GM21390 (cell line): ENCODE results near the gene ZMAT3.
"Not testable (repeated sequence)": the region's sequence is repeated elsewhere in the genome, so short reads cannot be mapped to it uniquely, and the experiment has no call there.

Experiments used
- ATAC-seq: cut with Tn5 transposase; IDR thresholded peaks from one replicate; pipeline ENCODE4 v1.9.1; 2021; ENCODE audit not compliant: unreplicated experiment

The ZMAT3 gene

GRCh38 chr3:179069762-179070390, 1.7 kb downstream of the ZMAT3 start:
- ATAC-seq: no peak

GRCh38 chr3:179068779-179069530, 2.7 kb downstream of the ZMAT3 start:
- ATAC-seq: no peak

- ATAC-seq: no peak
Measured at GRCh38 chr3:179067839-179068238, 3.8 kb downstream of the ZMAT3 start.

GRCh38 chr3:179067291-179067690, 4.3 kb downstream of the ZMAT3 start:
- no peak for ATAC-seq

- no peak for ATAC-seq
Measured at GRCh38 chr3:179063945-179064560, 7.6 kb downstream of the ZMAT3 start.

- ATAC-seq: no peak
Measured at GRCh38 chr3:179056326-179056725, 15.3 kb downstream of the ZMAT3 start.

GRCh38 chr3:179054565-179054964, 17.0 kb downstream of the ZMAT3 start:
- not testable (repeated sequence) for ATAC-seq

GRCh38 chr3:179046497-179047353, 24.9 kb downstream of the ZMAT3 start:
- ATAC-seq: peak; percentile 78

GRCh38 chr3:179045719-179046402, 25.7 kb downstream of the ZMAT3 start:
- peak; percentile 61 for ATAC-seq

- not testable (repeated sequence) for ATAC-seq
Measured at GRCh38 chr3:179038899-179039251, 32.7 kb downstream of the ZMAT3 start.

GRCh38 chr3:179038216-179038898, 33.3 kb downstream of the ZMAT3 start:
- ATAC-seq: no peak

- no peak for ATAC-seq
Measured at GRCh38 chr3:179037351-179037750, 34.3 kb downstream of the ZMAT3 start.

- no peak for ATAC-seq
Measured at GRCh38 chr3:179036626-179037300, 34.8 kb downstream of the ZMAT3 start.

- no peak for ATAC-seq
Measured at GRCh38 chr3:179036226-179036625, 35.4 kb downstream of the ZMAT3 start.

GRCh38 chr3:179035232-179035631, 36.4 kb downstream of the ZMAT3 start:
- no peak for ATAC-seq

GRCh38 chr3:179033304-179033657, 38.3 kb downstream of the ZMAT3 start:
- not testable (repeated sequence) for ATAC-seq

- ATAC-seq: not testable (repeated sequence)
Measured at GRCh38 chr3:179032454-179033303, 38.9 kb downstream of the ZMAT3 start.

- no peak for ATAC-seq
Measured at GRCh38 chr3:179029096-179029495, 42.5 kb downstream of the ZMAT3 start.

GRCh38 chr3:179028408-179028807, 43.2 kb downstream of the ZMAT3 start:
- no peak for ATAC-seq
